ENCODE data around the gene TBC1D5.

The TBC1D5 gene

GRCh38 chr3:17204049-17204650 is 538.3 kb downstream of the TBC1D5 start:
- DNase-seq = no peak

GRCh38 chr3:17201538-17201937 is 540.9 kb downstream of the TBC1D5 start:
- no peak for DNase-seq

- peak; percentile 30 for DNase-seq
These were observed 546.4 kb downstream of the TBC1D5 start for GRCh38 chr3:17195856-17196604.

GRCh38 chr3:17195192-17195611 is 547.2 kb downstream of the TBC1D5 start:
- peak; percentile 42 for DNase-seq

- DNase-seq = no peak
These were observed 548.3 kb downstream of the TBC1D5 start for GRCh38 chr3:17194116-17194515.

- no peak for DNase-seq
These were observed 549.4 kb downstream of the TBC1D5 start for GRCh38 chr3:17192995-17193394.

- DNase-seq = no peak
These were observed 551.9 kb downstream of the TBC1D5 start for GRCh38 chr3:17190353-17191078.

- no peak for DNase-seq
These were observed 554.1 kb downstream of the TBC1D5 start for GRCh38 chr3:17188378-17188777.

- no peak for DNase-seq
These were observed 554.7 kb downstream of the TBC1D5 start for GRCh38 chr3:17187589-17188184.

GRCh38 chr3:17183951-17184550 is 558.4 kb downstream of the TBC1D5 start:
- DNase-seq = peak; percentile 61

- no peak for DNase-seq
These were observed 560.3 kb downstream of the TBC1D5 start for GRCh38 chr3:17182166-17182565.

GRCh38 chr3:17181413-17181907 is 561.0 kb downstream of the TBC1D5 start:
- DNase-seq = no peak

- peak; percentile 65 for DNase-seq
These were observed 562.8 kb downstream of the TBC1D5 start for GRCh38 chr3:17179381-17180205.

- peak; percentile 27 for DNase-seq
These were observed 565.7 kb downstream of the TBC1D5 start for GRCh38 chr3:17176757-17177156.

GRCh38 chr3:17175187-17175807 is 567.1 kb downstream of the TBC1D5 start:
- DNase-seq = peak; percentile 95

GRCh38 chr3:17166369-17166768 is 576.1 kb downstream of the TBC1D5 start:
- DNase-seq = no peak

GRCh38 chr3:17162116-17162515 is 580.3 kb downstream of the TBC1D5 start:
- no peak for DNase-seq

- no peak for DNase-seq
These were observed 581.8 kb downstream of the TBC1D5 start for GRCh38 chr3:17160597-17160996.

GRCh38 chr3:17158941-17159682 is 583.3 kb downstream of the TBC1D5 start:
- DNase-seq = no peak

- peak; percentile 96 for DNase-seq
These were observed 584.7 kb downstream of the TBC1D5 start for GRCh38 chr3:17157713-17158112.

Data from fibroblast of skin of back (primary cell).